CD4-positive, CD25-positive, alpha-beta regulatory T cell (primary cell): ENCODE data around the gene TSGA10. TPM values are rescaled to one million over a fixed set of nuclear protein-coding genes. Genes with fewer than 3 reads are reported as not detected.
"Not testable (repeated sequence)": the region's sequence is repeated elsewhere in the genome, so short reads cannot be mapped to it uniquely, and the experiment has no call there.

Experiments used
- ATAC-seq, 2 donors: fragments of 150-1000 bp; cut with Tn5 transposase; one replicate each; pipeline ENCODE4 v1.10.0; 2021; ENCODE audit warnings: low read depth in 2 of 2, moderate number of reproducible peaks in 2 of 2, moderate library complexity in 1 of 2
- DNase-seq, 3 donors: peaks; one replicate each; pipeline versions ENCODE4 v3.0.0 to v3.0.0-alpha.2; 2012 to 2022; ENCODE audit warnings: mixed read lengths in 1 of 3
- H3K27ac ChIP-seq: one replicate; pipeline ENCODE4 v1.7.0; 2013; ENCODE audit warnings: mild to moderate bottlenecking, low read length; ENCODE audit not compliant: insufficient read depth, poor library complexity, severe bottlenecking
- H3K27me3 ChIP-seq: one replicate; pipeline ENCODE4 v1.7.0; 2013; ENCODE audit warnings: low read length; ENCODE audit not compliant: control insufficient read depth, insufficient read depth
- H3K36me3 ChIP-seq: one replicate; pipeline ENCODE4 v1.7.0; 2013; ENCODE audit warnings: mild to moderate bottlenecking, low read length, moderate library complexity; ENCODE audit not compliant: control insufficient read depth, insufficient read depth
- H3K4me1 ChIP-seq: 2 replicates; pipeline ENCODE4 v1.7.0; 2013; ENCODE audit warnings: mild to moderate bottlenecking, low read length; ENCODE audit not compliant: insufficient read depth, control insufficient read depth, poor library complexity, severe bottlenecking
- H3K4me3 ChIP-seq: one replicate; pipeline ENCODE4 v1.7.0; 2013; ENCODE audit warnings: low read depth, mild to moderate bottlenecking, low read length, moderate library complexity
- H3K9me3 ChIP-seq, 2 experiments: 1 replicate in 1 of 2; 2 replicates in 1 of 2; pipeline ENCODE4 v1.7.0; 2013; ENCODE audit warnings: low read length in 2 of 2, mild to moderate bottlenecking in 1 of 2, moderate library complexity in 1 of 2; ENCODE audit not compliant: control insufficient read depth in 2 of 2
- H3K27ac Mint-ChIP-seq, 3 donors: one replicate each; pipeline ENCODE4 v1.8.0; 2020 to 2022; ENCODE audit warnings: mild to moderate bottlenecking in 3 of 3, mixed read lengths in 3 of 3, moderate library complexity in 2 of 3
- H3K27me3 Mint-ChIP-seq: one replicate; pipeline ENCODE4 v1.8.0; 2022; ENCODE audit warnings: mild to moderate bottlenecking, mixed read lengths
- H3K36me3 Mint-ChIP-seq: one replicate; pipeline ENCODE4 v1.8.0; 2020; ENCODE audit warnings: mixed read lengths
- H3K4me1 Mint-ChIP-seq, 4 donors: one replicate each; pipeline ENCODE4 v1.8.0; 2020 to 2022; ENCODE audit warnings: mixed read lengths in 4 of 4, mild to moderate bottlenecking in 1 of 4
- H3K4me3 Mint-ChIP-seq, 4 donors: one replicate each; pipeline ENCODE4 v1.8.0; 2020 to 2022; ENCODE audit warnings: mild to moderate bottlenecking in 4 of 4, mixed read lengths in 4 of 4, moderate library complexity in 3 of 4
- H3K9me3 Mint-ChIP-seq, 7 donors: one replicate each; pipeline ENCODE4 v1.8.0; 2020 to 2022; ENCODE audit warnings: mixed read lengths in 7 of 7, mild to moderate bottlenecking in 3 of 7, moderate library complexity in 2 of 7
- polyA plus RNA-seq, 4 donors: library from polyadenylated mRNA; unstranded; fragments of 300-500 nt; fragmentation: Illumina TruSeq; gene quantifications; one replicate each; pipeline ENCODE4 v1.2.3, GENCODE V29; 2021
- total RNA-seq: library from RNA; stranded (reverse); gene quantifications from one replicate; pipeline ENCODE4 v1.2.3, GENCODE V29; 2022

The TSGA10 gene
- total and polyA plus RNA-seq, 5 donors from 2014 or later = 7.7 to 17.2 (median 12.6) TPM

DNA sequence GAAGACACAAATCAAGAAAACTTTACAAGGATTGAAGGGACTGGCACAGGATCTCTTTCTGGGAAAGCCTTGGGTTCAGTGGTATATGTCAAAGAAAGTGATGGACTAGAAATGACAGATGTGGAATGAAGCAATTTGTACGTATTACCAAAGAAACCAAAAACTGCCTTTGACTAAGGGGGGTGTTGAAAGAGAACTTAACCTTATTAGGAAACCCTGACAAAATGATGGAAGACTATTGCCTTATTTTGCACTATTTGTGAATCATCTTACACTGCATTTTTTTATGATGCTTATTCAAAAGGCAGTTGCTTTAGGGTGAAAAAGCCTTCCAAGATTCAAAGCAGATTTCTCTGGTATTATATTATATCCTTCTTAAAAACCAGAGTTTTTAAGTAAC is 4.0 kb downstream of the TSGA10 start:
- Mint-ChIP-seq H3K4me3 (peak overlapping the region in 1 of 4 donors; percentile 62), H3K4me1 (peaks cover 0 to 15% (median 9%) of the 10 kb centered on the region in 4 donors), H3K27ac (no peak overlapping the region), H3K27me3 (no peaks in the 10 kb centered on the region), H3K9me3 (peaks cover 0 to 2% (median 0%) of the 10 kb centered on the region in 7 donors), H3K36me3 (peaks cover 4% of the 10 kb centered on the region)
- no peak overlapping the region for H3K27ac ChIP-seq
- H3K27me3 ChIP-seq = no peaks in the 10 kb centered on the region
- DNase-seq (no peak), ATAC-seq (no peak)
- H3K4me1 ChIP-seq = peaks cover 14% of the 10 kb centered on the region
- H3K36me3 ChIP-seq = no peaks in the 10 kb centered on the region
- H3K9me3 ChIP-seq = no peaks in the 10 kb centered on the region
- no peak overlapping the region for H3K4me3 ChIP-seq

DNA sequence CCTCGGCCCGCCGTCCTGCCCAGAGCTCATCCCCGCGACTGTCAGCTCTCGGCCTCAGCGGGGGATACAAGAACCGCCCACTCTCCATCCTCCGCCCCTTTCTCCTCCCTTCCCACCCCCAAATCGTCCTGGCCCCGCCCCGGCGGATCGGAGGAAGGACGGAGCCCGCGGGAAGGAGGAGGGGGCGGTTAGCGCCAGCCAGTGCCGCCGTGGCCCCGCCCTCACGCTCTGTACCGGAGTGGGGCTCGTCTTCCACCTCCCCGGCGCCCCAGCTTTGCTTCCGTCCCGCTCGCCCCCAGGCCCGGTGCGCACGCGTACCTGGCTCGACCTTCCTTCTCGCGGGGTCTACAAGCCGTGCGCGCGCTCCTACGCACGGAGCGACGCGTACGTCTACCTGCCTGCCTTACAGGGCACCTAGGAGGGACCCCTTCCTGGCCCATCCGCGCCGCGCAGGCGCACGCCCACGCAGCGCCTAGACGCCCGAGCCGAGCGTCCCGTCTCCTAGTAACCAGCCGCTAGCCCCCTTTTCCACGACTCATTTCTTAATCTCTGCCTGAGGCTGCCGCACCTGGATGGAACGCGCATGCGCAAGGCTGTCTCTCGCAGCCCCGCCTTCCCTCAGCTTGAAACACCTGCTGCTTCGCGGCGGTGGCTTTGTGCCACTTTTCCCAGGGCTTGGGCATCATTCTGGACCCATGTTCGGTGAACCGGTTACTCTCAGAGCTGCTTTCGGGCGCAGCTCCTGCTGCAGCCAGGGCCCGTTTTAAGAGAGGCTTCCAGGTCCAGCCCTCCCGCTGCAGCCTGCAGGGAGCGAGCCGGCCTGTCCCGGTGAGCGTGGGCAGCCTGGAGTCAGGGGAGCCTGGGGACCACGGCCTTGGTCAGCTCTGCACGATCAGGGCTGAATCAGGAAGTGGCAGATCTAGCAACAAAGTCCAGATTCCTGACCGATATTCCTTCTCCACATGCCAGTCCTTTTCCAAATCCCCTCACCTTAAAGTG is 13.3 kb downstream of the TSGA10 start, which contains the start of gene C2orf15:
Gene C2orf15, plus strand, starts transcription at position 598 of the 999 bp plus-strand sequence. CDS start 8,852 bp downstream, outside the sequence.
- Mint-ChIP-seq H3K36me3 (peaks cover 11% of the 10 kb centered on the region), H3K9me3 (peaks cover 0 to 6% (median 0%) of the 10 kb centered on the region in 7 donors), H3K27ac (peak within 1 kb of the TSS; percentile 96 to 98 (median 96)), H3K4me1 (peaks cover 4 to 34% (median 14%) of the 10 kb centered on the region in 4 donors), H3K27me3 (peaks cover 4% of the 10 kb centered on the region), H3K4me3 (peak within 1 kb of the TSS; percentile 93 to 98 (median 96))
- peak within 1 kb of the TSS; percentile 85 for H3K4me3 ChIP-seq
- peak within 1 kb of the TSS; percentile 94 for H3K27ac ChIP-seq
- peaks cover 15% of the 10 kb centered on the region for H3K4me1 ChIP-seq
- H3K27me3 ChIP-seq = no peaks in the 10 kb centered on the region
- H3K9me3 ChIP-seq = no peaks in the 10 kb centered on the region
- H3K36me3 ChIP-seq = no peaks in the 10 kb centered on the region
- ATAC-seq = peak; percentile 86 to 89
- DNase-seq = peak; percentile 95 to 97 (median 96)

DNA sequence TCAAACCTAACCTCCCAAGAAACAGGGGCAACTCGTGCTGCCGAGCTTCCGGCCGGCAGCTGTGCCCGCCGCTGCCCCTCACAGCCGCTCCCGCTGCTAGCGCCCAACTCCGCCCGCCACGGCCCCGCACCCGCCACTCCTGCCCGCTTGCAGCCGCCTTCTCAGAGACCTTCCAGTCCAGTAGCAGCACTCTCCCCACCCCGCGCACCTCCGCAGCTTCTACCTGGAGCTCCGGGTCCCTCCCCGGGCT is 14.0 kb downstream of the TSGA10 start:
- H3K9me3 ChIP-seq = no peaks in the 10 kb centered on the region
- H3K4me3 ChIP-seq = peak overlapping the region; percentile 85
- H3K27me3 ChIP-seq = no peaks in the 10 kb centered on the region
- H3K4me1 ChIP-seq = peaks cover 15% of the 10 kb centered on the region
- Mint-ChIP-seq H3K9me3 (peaks cover 0 to 6% (median 0%) of the 10 kb centered on the region in 7 donors), H3K27me3 (peaks cover 4% of the 10 kb centered on the region), H3K4me1 (peaks cover 4 to 34% (median 14%) of the 10 kb centered on the region in 4 donors), H3K4me3 (peak overlapping the region; percentile 93 to 98 (median 96)), H3K36me3 (peaks cover 11% of the 10 kb centered on the region), H3K27ac (peak overlapping the region; percentile 96 to 98 (median 96))
- DNase-seq (no peak), ATAC-seq (no peak)
- H3K27ac ChIP-seq = peak overlapping the region; percentile 94
- no peaks in the 10 kb centered on the region for H3K36me3 ChIP-seq

DNA sequence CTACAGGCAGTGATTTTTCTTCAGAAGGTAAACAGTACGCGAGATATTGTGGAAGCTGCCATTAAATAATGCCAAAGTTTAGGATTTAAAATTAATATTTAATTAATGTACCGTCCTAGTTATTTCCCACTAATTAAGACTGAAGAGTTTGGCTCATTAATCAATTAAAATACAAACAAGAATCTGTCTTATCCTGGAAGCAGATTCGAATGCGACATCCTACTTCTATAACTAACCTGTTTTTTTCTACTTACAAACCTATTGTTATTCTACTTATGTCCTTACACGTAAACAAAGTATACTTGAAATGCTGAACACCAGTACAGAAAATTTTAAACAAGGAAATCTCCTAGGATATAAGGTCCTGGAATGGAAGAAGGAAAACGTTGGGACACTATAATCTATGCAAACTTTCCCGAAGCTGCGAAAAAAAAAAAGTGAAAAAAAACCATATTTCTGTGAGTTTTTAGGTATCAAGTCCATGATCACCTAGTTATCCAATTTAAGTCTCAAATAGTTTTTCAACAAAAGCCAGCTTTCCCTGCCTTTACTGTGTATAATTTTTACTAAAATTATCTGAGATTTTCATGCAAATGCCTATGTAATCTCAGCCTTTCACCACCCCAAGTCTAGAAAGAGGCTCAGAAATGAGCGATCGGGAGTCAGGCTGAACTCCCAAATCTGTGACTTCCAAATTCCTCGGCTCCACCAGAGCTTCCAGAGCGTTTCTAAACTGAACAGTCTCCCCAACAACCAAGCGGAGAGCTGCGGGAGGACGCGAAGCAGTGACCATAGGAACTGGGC is 14.5 kb downstream of the TSGA10 start:
- Mint-ChIP-seq H3K9me3 (peaks cover 0 to 9% (median 0%) of the 10 kb centered on the region in 7 donors), H3K27me3 (peaks cover 4% of the 10 kb centered on the region), H3K4me3 (peak overlapping the region; percentile 93 to 98 (median 96)), H3K27ac (peak overlapping the region; percentile 96 to 98 (median 96)), H3K4me1 (peaks cover 4 to 34% (median 14%) of the 10 kb centered on the region in 4 donors), H3K36me3 (peaks cover 11% of the 10 kb centered on the region)
- ATAC-seq (no peak), DNase-seq (no peak)
- H3K4me1 ChIP-seq = peaks cover 15% of the 10 kb centered on the region
- no peaks in the 10 kb centered on the region for H3K27me3 ChIP-seq
- no peaks in the 10 kb centered on the region for H3K9me3 ChIP-seq
- no peaks in the 10 kb centered on the region for H3K36me3 ChIP-seq
- peak overlapping the region; percentile 94 for H3K27ac ChIP-seq
- peak overlapping the region; percentile 85 for H3K4me3 ChIP-seq

DNA sequence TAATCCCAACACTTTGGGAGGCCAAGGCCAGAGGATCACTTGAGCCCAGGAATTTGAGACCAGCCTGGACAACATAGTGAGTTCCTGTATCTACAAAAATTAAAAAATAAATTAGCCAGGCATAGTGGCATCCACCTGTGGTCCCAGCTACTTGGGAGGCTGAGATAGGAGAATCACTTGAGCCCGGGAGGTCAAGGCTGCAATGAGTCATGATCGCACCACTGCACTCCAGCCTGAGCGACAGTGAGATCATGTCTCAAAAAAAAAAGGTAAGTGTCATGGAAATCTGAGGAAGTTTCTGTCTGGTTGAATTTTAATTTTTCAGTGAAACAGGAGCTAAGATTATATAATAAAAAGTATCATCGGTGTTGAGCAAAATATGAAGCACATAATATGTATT is 15.7 kb downstream of the TSGA10 start:
- Mint-ChIP-seq H3K36me3 (peaks cover 11% of the 10 kb centered on the region), H3K4me1 (peaks cover 4 to 31% (median 14%) of the 10 kb centered on the region in 4 donors), H3K27ac (no peak overlapping the region), H3K4me3 (peak overlapping the region; percentile 13 to 97 (median 47)), H3K27me3 (peaks cover 4% of the 10 kb centered on the region), H3K9me3 (peaks cover 0 to 13% (median 2%) of the 10 kb centered on the region in 7 donors)
- DNase-seq = no peak
- Histone ChIP-seq H3K4me3 (no peak overlapping the region), H3K27ac (no peak overlapping the region), H3K27me3 (no peaks in the 10 kb centered on the region), H3K9me3 (peaks cover 0 to 3% of the 10 kb centered on the region in 2 experiments), H3K36me3 (no peaks in the 10 kb centered on the region), H3K4me1 (peaks cover 15% of the 10 kb centered on the region)
- no peak for ATAC-seq

DNA sequence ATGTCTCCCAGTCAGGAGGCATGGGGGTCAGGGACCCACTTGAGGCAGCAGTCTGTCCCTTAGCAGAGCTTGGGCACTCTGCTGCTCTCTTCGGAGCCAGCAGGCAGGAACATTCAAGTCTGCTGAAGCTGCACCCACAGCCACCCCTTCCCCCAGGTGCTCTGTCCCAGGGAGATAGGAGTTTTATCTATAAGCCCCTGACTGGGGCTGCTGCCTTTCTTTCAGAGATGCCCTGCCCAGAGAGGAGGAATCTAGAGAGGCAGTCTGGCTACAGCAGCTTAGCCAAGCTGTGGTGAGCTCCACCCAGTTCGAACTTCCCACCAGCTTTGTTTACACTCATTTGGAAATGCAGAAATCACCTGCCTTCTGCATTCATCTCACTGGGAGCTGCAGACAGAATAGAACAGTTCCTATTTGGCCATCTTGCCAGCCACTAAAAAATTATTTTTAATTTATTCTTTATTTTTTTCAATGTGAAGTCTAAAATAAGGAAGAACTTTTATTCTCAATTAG is 19.6 kb downstream of the TSGA10 start:
- not testable (repeated sequence) for H3K27me3 Mint-ChIP-seq, H3K27ac Mint-ChIP-seq, H3K4me3 Mint-ChIP-seq, DNase-seq, H3K4me3 ChIP-seq, H3K4me1 Mint-ChIP-seq, ATAC-seq, H3K4me1 ChIP-seq, H3K27ac ChIP-seq, H3K27me3 ChIP-seq, H3K36me3 ChIP-seq
- H3K9me3 Mint-ChIP-seq = peaks cover 0 to 47% (median 17%) of the 10 kb centered on the region in 7 donors
- peaks cover 17% of the 10 kb centered on the region for H3K36me3 Mint-ChIP-seq
- peaks cover 10 to 12% of the 10 kb centered on the region in 2 experiments for H3K9me3 ChIP-seq

- Mint-ChIP-seq H3K36me3 (peaks cover 44% of the 10 kb centered on the region), H3K27me3 (no peaks in the 10 kb centered on the region), H3K4me1 (no peaks in the 10 kb centered on the region), H3K27ac (no peak overlapping the region), H3K4me3 (no peak overlapping the region), H3K9me3 (peaks cover 4 to 76% (median 23%) of the 10 kb centered on the region in 7 donors)
- H3K36me3 ChIP-seq = peaks cover 15% of the 10 kb centered on the region
- no peak for ATAC-seq
- no peaks in the 10 kb centered on the region for H3K4me1 ChIP-seq
- no peaks in the 10 kb centered on the region for H3K27me3 ChIP-seq
- no peak overlapping the region for H3K27ac ChIP-seq
- no peak for DNase-seq
- H3K9me3 ChIP-seq = peaks cover 18 to 27% of the 10 kb centered on the region in 2 experiments
- H3K4me3 ChIP-seq = no peak overlapping the region
Measured at GRCh38 chr2:99127981-99128380, 26.8 kb downstream of the TSGA10 start.
